Naive thymus-derived CD4-positive, alpha-beta T cell (primary cell): ENCODE measurements around the gene CDH5. TPM values are rescaled to one million over a fixed set of nuclear protein-coding genes. Genes with fewer than 3 reads are reported as not detected.
"Not testable (repeated sequence)": the region's sequence is repeated elsewhere in the genome, so short reads cannot be mapped to it uniquely, and the experiment has no call there.

Experiments used
- ATAC-seq: fragments of 150-1000 bp; cut with Tn5 transposase; 2 replicates; pipeline ENCODE4 v1.10.0; 2021; ENCODE audit warnings: mild to moderate bottlenecking, moderate library complexity
- CTCF ChIA-PET: fragments of 350-600 bp; sonication (Branson Sonifier 250); formaldehyde crosslinking; loops from one replicate; lab custom pipeline; 2021; ENCODE audit warnings: antibody characterized with exemption; lab: Charles Lee
- POLR2A ChIA-PET: fragments of 350-600 bp; sonication (Branson Sonifier 250); formaldehyde crosslinking; loops from one replicate; lab custom pipeline; 2021; ENCODE audit warnings: antibody characterized with exemption, inconsistent platforms; lab: Charles Lee
- DNase-seq, 9 donors: peaks; one replicate each; pipeline versions ENCODE4 v3.0.0 to v3.0.0-alpha.2; 2020 to 2022; ENCODE audit warnings: mixed read lengths in 1 of 9
- H3K27ac ChIP-seq: one replicate; pipeline ENCODE4 v1.7.0; 2013; ENCODE audit warnings: mild to moderate bottlenecking, low read depth, low read length, moderate library complexity
- H3K27me3 ChIP-seq, 2 donors: one replicate each; pipeline ENCODE4 v1.7.0; 2013; ENCODE audit warnings: low read length in 2 of 2, mild to moderate bottlenecking in 2 of 2, moderate library complexity in 2 of 2; ENCODE audit not compliant: control insufficient read depth in 2 of 2, insufficient read depth in 2 of 2
- H3K36me3 ChIP-seq, 3 experiments: 1 replicate in 2 of 3; 2 replicates in 1 of 3; pipeline ENCODE4 v1.7.0; 2013; ENCODE audit warnings: low read length in 3 of 3, mild to moderate bottlenecking in 3 of 3, moderate library complexity in 1 of 3; ENCODE audit not compliant: insufficient read depth in 3 of 3, control insufficient read depth in 2 of 3
- H3K4me1 ChIP-seq, 2 donors: one replicate each; pipeline ENCODE4 v1.7.0; 2013; ENCODE audit warnings: low read length in 2 of 2, mild to moderate bottlenecking in 2 of 2, moderate library complexity in 1 of 2; ENCODE audit not compliant: control insufficient read depth in 2 of 2, insufficient read depth in 2 of 2
- H3K4me3 ChIP-seq: 2 replicates; pipeline ENCODE4 v1.7.0; 2013; ENCODE audit warnings: mild to moderate bottlenecking, low read length
- H3K9me3 ChIP-seq, 3 experiments: 1 replicate in 2 of 3; 2 replicates in 1 of 3; pipeline ENCODE4 v1.7.0; 2013; ENCODE audit warnings: low read length in 3 of 3; ENCODE audit not compliant: control insufficient read depth in 2 of 3
- H3K27ac Mint-ChIP-seq, 9 donors: one replicate each; pipeline ENCODE4 v1.8.0; 2020 to 2022; ENCODE audit warnings: mixed read lengths in 9 of 9, mild to moderate bottlenecking in 8 of 9, moderate library complexity in 5 of 9, inconsistent platforms in 2 of 9
- H3K27me3 Mint-ChIP-seq, 5 donors: one replicate each; pipeline ENCODE4 v1.8.0; 2021 to 2022; ENCODE audit warnings: mixed read lengths in 5 of 5, mild to moderate bottlenecking in 1 of 5
- H3K36me3 Mint-ChIP-seq, 5 donors: one replicate each; pipeline ENCODE4 v1.8.0; 2020 to 2022; ENCODE audit warnings: mixed read lengths in 5 of 5, mild to moderate bottlenecking in 3 of 5, inconsistent platforms in 1 of 5
- H3K4me1 Mint-ChIP-seq, 7 donors: one replicate each; pipeline ENCODE4 v1.8.0; 2020 to 2022; ENCODE audit warnings: mixed read lengths in 7 of 7, mild to moderate bottlenecking in 3 of 7, inconsistent platforms in 1 of 7
- H3K4me3 Mint-ChIP-seq, 10 donors: one replicate each; pipeline ENCODE4 v1.8.0; 2020 to 2022; ENCODE audit warnings: mild to moderate bottlenecking in 10 of 10, mixed read lengths in 10 of 10, moderate library complexity in 6 of 10, inconsistent platforms in 2 of 10
- H3K9me3 Mint-ChIP-seq, 11 donors: one replicate each; pipeline ENCODE4 v1.8.0; 2020 to 2022; ENCODE audit warnings: mixed read lengths in 11 of 11, mild to moderate bottlenecking in 4 of 11, inconsistent platforms in 1 of 11, moderate library complexity in 1 of 11
- intact Hi-C, 2 donors: fragments of 100-400 bp; cut with micrococcal nuclease; formaldehyde crosslinking; loops; one replicate each; pipeline ENCODE4 v1.15.1; 2023
- polyA plus RNA-seq, 2 donors: library from polyadenylated mRNA; unstranded; fragments of 300-500 nt; fragmentation: Illumina TruSeq; gene quantifications; one replicate each; pipeline ENCODE4 v1.2.3, GENCODE V29; 2021
- total RNA-seq, 6 experiments: library from RNA in 5 of 6; stranded (reverse) in 5 of 6; gene quantifications; 1 replicate in 5 of 6; 2 replicates in 1 of 6; pipeline ENCODE4 v1.2.3 and lab custom pipeline; 2021 to 2026

Gene CDH5
- total and polyA plus RNA-seq, 7 experiments from 2014 or later = not detected

GRCh38 chr16:66447491-66447890, 81.0 kb downstream of the CDH5 start:
- H3K4me3 Mint-ChIP-seq = no peak overlapping the region
- H3K4me1 Mint-ChIP-seq = no peaks in the 10 kb centered on the region
- Histone ChIP-seq H3K4me3 (no peak overlapping the region), H3K36me3 (no peaks in the 10 kb centered on the region), H3K27ac (no peak overlapping the region), H3K27me3 (no peaks in the 10 kb centered on the region), H3K9me3 (no peaks in the 10 kb centered on the region), H3K4me1 (no peaks in the 10 kb centered on the region)
- ATAC-seq (no peak), DNase-seq (no peak)
- intact Hi-C loops = no loop called here
- ChIA-PET POLR2A (no interaction called here), CTCF (no interaction called here)
- H3K36me3 Mint-ChIP-seq = no peaks in the 10 kb centered on the region
- H3K27me3 Mint-ChIP-seq = peaks cover 0 to 39% (median 0%) of the 10 kb centered on the region in 5 donors
- no peaks in the 10 kb centered on the region for H3K9me3 Mint-ChIP-seq
- no peak overlapping the region for H3K27ac Mint-ChIP-seq

GRCh38 chr16:66451548-66451947, 85.1 kb downstream of the CDH5 start:
- Mint-ChIP-seq H3K27ac (no peak overlapping the region), H3K4me1 (peaks cover 0 to 12% (median 7%) of the 10 kb centered on the region in 7 donors), H3K4me3 (no peak overlapping the region), H3K27me3 (peaks cover 0 to 18% (median 0%) of the 10 kb centered on the region in 5 donors), H3K36me3 (no peaks in the 10 kb centered on the region), H3K9me3 (no peaks in the 10 kb centered on the region)
- peaks cover 0 to 8% of the 10 kb centered on the region in 2 donors for H3K4me1 ChIP-seq
- intact Hi-C loops = no loop called here
- no peak for ATAC-seq
- H3K9me3 ChIP-seq = no peaks in the 10 kb centered on the region
- no peak for DNase-seq
- H3K4me3 ChIP-seq = no peak overlapping the region
- ChIA-PET CTCF (no interaction called here), POLR2A (no interaction called here)
- H3K36me3 ChIP-seq = no peaks in the 10 kb centered on the region
- no peaks in the 10 kb centered on the region for H3K27me3 ChIP-seq
- H3K27ac ChIP-seq = no peak overlapping the region

- H3K27me3 ChIP-seq, H3K4me3 Mint-ChIP-seq, H3K9me3 ChIP-seq, POLR2A ChIA-PET, H3K4me1 ChIP-seq, H3K36me3 ChIP-seq, H3K4me3 ChIP-seq, ATAC-seq, CTCF ChIA-PET, H3K36me3 Mint-ChIP-seq, H3K27ac ChIP-seq, intact Hi-C loops, DNase-seq, H3K9me3 Mint-ChIP-seq: not testable (repeated sequence)
- Mint-ChIP-seq H3K4me1 (peaks cover 0 to 12% (median 7%) of the 10 kb centered on the region in 7 donors), H3K27me3 (peaks cover 0 to 19% (median 0%) of the 10 kb centered on the region in 5 donors), H3K27ac (peak overlapping the region in 1 of 9 donors; percentile 1)
Observed at GRCh38 chr16:66453230-66453629, 86.7 kb downstream of the CDH5 start.

Other genes with a start within 250 kb of the CDH5 start
- not detected for gene BEAN1, start 60.6 kb downstream of the CDH5 start, total RNA-seq
- not detected for gene BEAN1, start 60.6 kb downstream of the CDH5 start, polyA plus RNA-seq
- 10 to 100 TPM in 2 of 5 experiments, 1 to 10 TPM in 3; 6.2 to 19.8 (median 7.9) TPM for gene TK2, start 183.4 kb downstream of the CDH5 start, total RNA-seq
- 1 to 10 TPM; 3.5 to 4.1 TPM for gene TK2, start 183.4 kb downstream of the CDH5 start, polyA plus RNA-seq
- 100 to 1,000 TPM in 1 of 5 experiments, 10 to 100 TPM in 4; 24.1 to 160 (median 42.9) TPM for gene CKLF, start 185.9 kb downstream of the CDH5 start, total RNA-seq
- 100 to 1,000 TPM in 1 of 2 donors, 10 to 100 TPM in 1; 56.4 to 110 TPM for gene CKLF, start 185.9 kb downstream of the CDH5 start, polyA plus RNA-seq
- 10 to 100 TPM in 1 of 5 experiments, 1 to 10 TPM in 4; 1.3 to 23.3 (median 5.2) TPM for gene CMTM1, start 199.7 kb downstream of the CDH5 start, total RNA-seq
- gene CMTM1, start 199.7 kb downstream of the CDH5 start, polyA plus RNA-seq = under 1 TPM; 0.36 to 0.41 TPM
- 1 to 10 TPM in 1 of 5 experiments, under 1 TPM in 2, not detected in 2; 0.58 to 1.8 (median 0.81) TPM for gene CMTM2, start 212.8 kb downstream of the CDH5 start, total RNA-seq
- gene CMTM2, start 212.8 kb downstream of the CDH5 start, polyA plus RNA-seq = not detected
- 100 to 1,000 TPM in 1 of 5 experiments, 10 to 100 TPM in 4; 52.0 to 138 (median 61.4) TPM for gene CMTM3, start 238.0 kb downstream of the CDH5 start, total RNA-seq
- 10 to 100 TPM; 72.5 to 89.8 TPM for gene CMTM3, start 238.0 kb downstream of the CDH5 start, polyA plus RNA-seq